NCI-H2196 treated with DMSO at 0.1 percent for 48 hours (cell line): ENCODE measurements around the gene SPATA24.
"Not testable (repeated sequence)": the region's sequence is repeated elsewhere in the genome, so short reads cannot be mapped to it uniquely, and the experiment has no call there.

ENCODE experiments used
- DNase-seq: peaks from one replicate; lab custom pipeline; 2025; ENCODE audit not compliant: unreplicated experiment; lab: John Stamatoyannopoulos, UW

SPATA24 gene

DNA sequence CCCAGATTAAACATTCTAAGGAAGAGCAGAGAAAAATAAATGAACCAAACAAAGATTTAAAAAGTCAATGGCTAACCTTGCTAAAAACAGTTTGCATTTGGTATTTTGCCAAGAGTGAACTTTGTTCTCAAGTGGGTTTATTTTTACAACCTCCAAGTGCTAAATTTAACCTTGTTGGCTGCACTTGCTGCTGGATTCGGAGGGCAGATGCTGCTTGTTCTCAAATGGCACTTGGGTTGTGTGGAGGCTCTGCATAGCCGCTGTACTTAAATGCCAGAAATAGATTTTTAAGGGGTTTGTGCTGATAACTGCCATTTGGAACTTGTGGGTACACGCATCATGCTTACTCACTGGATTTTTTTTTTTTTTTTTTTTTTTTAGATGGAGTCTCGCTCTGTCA lies 13.3 kb upstream of the SPATA24 start:
- no peak for DNase-seq

DNA sequence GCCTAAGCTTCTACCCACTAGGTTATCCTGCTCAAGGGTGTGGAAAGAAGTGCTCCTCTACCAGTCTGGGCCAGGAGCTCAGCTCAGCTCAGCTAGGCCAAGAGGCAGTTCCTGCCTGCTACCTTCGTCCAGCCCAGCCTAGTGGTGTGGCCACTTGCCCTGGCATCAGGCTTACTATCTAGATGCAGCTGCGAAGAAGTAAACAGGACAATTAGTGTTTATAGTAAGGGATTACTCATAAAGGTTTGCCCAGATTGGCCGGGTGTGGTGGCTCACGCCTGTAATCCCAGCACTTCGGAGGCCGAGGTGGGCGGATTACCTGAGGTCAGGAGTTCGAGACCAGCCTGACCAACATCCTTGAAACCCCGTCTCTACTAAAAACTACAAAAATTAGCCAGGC lies 12.8 kb upstream of the SPATA24 start:
- no peak for DNase-seq

DNA sequence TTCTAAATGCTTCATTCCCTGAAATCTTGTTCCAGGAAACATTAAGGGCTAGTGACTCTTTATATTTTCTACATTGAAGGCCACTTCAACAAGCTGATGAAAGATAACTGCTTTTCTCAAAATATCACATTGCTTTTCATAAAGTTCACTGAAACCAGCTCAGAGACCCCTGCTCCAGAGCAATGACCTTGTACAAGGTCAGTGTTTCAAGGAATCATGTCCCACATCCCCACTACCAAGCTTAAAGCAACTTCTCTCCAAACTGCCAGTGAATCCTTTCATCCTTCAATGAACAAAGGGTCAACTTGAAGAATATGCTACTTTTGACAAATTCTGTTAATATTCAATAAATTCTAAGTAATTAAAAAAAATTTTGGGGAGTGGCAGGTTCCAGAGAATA lies 12.0 kb upstream of the SPATA24 start:
- no peak for DNase-seq

DNA sequence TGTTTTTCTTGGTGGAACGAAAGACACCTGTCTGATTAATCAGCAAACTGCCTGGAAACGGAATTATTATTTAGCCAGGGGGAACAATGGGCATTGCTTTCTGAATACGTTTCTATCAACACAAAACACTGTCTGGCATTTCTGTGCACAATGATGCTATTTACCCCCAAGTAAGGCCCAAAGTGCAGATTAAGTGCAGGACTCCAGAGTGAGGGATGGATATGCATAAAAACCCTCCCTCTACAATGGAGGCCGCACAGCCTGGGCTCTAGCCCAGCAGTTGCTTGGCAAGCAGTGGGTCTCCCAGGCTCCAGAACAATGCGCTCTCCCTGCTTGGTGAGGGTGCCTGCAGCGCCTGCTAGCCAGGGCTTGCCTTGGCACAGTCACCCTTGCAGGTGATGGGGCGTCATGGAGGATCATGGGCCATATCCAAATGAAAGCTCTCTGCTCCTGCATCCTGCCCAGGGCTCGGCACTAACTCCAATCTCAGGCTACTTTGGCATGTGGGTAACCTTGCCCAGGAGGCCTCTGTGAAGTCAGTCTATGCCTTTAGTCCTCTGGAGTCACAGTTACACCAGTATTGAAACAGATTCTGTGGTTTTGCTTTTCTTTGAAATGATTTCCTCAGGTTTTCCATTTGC lies 11.5 kb upstream of the SPATA24 start:
- DNase-seq: no peak

DNA sequence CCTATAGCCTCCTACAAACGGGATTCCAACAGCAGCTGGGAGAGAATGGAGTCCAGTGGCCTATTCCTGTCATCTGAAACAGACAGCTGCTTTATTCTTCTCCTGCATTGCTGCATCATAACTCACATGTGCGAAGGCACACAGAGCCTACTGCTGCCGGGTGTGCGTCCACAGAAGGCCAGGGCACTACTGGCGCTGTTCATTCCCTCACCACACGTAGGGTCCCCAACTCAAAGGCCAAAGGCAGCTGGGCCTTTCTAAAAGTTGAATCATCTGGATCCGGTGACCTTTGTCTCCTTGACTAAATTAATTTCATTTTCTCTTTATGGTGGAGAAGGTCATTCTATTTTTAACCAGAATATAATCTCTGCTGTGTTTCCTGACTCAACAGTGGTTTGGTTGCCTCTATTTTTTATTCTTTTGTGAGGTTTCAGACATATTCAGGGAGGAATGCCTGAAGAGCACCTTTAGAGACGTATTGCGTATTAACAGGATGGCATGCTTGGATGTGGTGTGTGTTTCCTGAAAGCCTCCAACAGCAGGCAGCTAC lies 10.8 kb upstream of the SPATA24 start:
- DNase-seq: no peak

DNA sequence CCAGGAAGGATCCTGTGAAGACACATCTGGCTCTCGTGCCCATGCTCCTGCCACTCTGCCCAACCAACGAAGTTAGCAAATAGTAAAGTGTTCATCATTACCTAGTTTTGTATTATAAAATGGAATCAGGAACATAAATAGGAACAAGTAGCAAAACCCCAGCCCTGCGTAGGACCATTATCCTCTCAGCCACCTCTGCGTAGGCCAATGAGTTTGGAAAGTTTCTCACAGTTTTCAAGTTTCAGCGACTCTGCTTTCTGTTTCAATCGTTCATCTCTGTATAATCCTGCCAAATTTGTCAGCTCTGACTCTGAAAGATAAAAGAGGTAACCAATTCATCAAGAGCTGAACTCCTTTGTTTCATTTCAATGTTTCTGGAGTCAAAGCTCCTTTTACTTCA lies 10.1 kb upstream of the SPATA24 start:
- DNase-seq: no peak

DNA sequence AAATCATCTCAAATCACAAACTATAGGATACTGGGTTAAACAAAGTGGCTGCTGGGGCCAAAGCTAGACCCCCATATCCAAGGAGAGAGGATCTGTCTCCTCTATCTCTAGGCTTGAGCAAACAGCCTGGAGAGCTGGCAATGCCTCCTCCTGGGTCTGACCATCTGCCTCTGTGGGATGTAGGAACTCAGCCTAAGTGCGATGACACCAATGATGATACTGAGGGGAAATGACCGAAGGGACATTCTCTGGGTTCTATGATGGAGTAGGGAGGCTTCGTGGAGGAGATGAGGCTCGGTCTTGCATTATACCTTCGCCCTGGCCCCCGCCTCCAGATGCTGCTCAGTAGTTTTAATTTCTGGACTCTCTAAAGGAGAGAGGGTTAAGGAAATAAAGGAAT lies 9.3 kb upstream of the SPATA24 start:
- no peak for DNase-seq

DNA sequence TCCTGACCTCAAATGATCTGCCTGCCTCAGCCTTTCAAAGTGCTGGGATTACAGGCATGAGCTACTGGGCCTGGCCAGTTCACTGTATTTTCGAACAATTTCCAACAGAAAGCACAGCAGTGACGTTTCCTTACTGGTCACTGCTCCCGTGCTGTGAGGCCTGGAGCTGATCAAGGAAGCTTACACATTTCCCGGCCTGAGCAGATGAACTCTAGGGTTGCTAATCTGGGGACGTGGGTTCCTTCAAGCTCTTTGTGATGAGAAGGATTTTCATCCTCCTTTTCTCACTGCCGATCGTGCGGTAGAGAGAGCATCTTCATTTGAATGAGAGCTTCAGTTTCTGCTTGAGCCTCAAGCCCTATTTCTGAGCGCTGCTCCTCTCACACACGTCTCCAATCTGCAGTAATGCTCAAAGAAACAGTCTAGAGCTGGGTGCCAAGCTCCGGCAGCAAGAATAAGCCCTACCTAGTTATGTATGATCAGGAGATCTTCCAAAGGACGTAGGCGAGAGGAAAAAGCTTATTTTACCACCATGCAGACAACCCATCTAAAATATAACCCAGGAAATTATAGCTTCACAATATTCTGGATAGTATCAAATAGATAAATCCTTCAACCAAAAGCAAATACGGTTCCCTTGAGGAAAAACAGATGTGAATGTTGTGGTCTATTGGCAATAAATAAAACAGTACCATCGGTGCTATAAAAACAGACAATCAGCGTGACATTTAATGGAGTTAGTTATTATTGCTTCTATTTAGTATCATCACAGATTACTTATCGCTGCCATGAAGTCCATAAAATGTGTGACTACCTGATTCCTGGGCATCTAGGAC lies 7.3 kb upstream of the SPATA24 start:
- DNase-seq: no peak

DNA sequence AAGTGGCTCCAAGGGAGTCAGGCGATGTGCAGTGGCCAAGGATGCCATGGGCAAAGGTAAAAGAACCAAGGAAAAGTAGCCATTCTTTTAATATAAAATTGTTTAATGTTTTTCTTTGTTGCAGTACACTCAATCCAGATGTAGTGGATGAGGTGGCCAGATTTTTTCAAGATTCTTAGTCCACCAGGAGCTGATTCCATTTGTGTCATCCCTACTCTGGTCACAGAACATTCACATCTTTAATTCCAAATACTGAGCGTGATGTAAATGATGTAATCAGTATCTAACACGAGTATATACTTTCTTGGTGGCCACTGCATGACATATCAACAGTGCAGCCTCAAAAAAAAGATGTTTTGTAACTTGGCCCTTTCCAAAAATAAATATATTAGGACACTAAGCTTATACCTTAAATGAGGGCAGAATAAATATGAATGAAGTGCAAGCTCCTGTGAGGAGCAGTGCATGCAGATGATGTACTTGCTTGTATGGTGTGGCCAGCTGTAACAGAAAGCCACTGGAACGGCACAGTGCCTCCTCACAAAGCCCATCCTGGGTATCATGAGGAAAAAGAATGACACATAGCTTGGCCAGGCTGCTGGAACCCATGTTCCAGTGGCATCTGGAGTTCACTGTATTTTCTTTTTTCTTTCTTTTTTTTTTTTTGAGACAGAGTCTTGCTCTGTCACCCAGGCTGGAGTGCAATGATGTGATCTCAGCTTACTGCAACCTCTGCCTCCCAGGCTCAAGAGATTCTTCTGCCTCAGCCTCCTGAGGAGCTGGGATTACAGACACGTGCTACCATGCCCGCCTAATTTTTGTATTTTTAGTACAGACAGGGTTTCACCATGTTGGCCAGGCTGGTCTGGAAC lies 6.5 kb upstream of the SPATA24 start:
- DNase-seq: no peak

DNA sequence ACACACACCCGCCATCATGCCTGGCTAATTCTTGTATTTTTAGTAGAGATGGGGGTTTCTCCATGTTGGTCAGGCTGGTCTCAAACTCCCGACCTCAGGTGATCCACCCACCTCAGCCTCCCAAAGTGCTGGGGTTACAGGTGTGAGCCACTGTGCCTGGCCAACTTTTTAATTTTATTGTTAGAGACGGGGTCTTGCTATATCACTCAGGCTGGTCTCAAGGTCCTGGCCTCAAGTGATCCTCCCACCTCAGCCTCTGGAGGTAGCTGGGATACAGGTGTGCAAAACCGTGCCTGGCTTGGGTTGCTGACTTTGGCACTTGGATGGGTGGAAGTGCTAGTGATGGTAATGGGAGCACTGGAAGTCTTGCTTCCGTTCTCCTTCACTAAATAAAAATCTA lies 5.2 kb upstream of the SPATA24 start:
- DNase-seq: not testable (repeated sequence)

DNA sequence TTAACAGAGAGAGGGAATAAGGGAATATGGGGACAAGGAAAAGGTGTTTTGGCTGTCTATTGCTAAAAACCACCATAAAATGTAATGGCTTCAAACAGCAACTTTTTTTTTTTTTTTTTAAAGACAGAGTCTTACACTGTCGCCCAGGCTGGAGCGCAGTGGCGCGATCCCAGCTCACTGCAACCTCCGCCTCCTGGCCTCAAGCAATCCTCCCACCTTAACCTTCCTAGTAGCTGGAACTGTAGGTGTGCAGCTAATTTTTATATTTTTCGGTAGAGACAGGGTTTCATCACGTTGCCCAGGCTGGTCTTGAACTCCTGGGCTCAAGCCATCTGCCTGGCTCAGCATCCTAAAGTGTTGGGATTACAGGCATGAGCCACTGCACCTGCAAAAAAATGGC lies 4.3 kb upstream of the SPATA24 start:
- no peak for DNase-seq

DNA sequence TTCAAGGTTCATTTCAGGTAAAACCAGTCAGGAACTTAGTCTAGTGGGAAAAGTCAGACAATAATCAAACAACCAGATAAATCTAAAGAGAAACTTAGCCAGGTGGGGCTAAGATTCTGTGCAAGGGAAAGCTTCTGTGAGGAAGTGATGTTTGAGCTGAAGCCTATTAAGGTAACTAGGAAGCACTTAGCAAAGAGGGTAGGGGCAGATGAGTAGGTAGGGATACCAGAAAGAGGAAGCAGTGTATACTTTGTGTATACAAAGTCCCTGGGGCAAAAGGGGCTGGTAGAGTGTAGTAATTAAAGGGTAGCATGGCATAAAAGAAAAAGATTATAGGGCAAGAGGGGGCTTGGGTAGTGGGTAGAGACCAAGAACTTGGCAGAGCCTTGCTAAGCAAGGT lies 3.6 kb upstream of the SPATA24 start:
- no peak for DNase-seq

DNA sequence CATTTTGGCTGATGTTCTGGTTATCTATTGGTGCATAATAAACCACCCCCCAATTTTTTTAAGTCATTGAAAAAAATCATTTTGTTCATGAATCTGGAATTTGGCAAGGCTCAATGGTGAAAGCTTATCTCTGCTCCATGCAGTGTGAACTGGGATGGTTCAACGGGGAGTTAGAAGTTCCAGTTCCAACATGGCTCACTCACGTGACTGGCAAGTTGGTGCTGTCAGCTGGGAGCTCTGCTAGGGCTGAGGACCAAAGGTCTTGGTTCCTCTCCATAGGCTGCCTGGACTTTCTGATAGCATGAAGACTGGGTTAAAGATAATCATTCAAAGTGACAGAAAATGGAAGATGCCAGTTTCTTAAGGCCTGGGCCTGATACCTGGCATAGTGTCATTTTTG lies 3.1 kb upstream of the SPATA24 start:
- DNase-seq: no peak

DNA sequence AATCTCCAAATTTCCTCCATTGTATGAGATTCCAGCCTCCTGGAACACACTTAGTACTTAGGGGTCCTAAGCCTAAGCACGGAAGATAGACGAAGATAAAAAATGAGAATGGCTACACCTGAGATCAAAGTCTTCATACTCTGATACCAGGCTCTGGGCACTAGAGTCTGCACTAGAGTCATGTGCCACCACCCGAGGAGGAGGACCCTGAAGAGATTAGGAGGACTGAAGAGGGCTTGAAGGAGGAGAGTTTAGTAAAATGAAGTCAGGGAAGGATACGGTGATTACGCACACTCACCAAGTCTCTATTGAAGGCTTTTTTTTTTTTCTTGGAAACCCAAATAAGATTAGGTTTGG lies 573 bp upstream of the SPATA24 start:
- no peak for DNase-seq

DNA sequence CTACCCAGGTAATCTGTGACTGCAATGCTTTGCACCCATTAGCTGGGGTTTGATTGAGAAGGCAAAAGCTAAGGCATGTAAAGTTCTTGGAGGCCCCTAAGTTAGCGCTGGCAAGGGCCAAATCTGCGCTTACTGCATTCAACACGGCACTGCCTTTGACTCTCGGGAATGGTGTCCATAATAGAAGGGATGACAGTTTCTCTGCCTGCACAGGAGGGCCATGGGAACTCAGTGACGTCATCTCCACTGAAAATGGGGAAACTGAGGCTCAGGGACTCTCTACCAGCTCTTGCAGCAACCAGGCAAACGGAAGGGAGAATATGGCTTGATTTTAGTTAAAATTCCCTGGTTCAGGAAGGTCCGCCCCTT lies 487 bp downstream of the SPATA24 start:
- no peak for DNase-seq

DNA sequence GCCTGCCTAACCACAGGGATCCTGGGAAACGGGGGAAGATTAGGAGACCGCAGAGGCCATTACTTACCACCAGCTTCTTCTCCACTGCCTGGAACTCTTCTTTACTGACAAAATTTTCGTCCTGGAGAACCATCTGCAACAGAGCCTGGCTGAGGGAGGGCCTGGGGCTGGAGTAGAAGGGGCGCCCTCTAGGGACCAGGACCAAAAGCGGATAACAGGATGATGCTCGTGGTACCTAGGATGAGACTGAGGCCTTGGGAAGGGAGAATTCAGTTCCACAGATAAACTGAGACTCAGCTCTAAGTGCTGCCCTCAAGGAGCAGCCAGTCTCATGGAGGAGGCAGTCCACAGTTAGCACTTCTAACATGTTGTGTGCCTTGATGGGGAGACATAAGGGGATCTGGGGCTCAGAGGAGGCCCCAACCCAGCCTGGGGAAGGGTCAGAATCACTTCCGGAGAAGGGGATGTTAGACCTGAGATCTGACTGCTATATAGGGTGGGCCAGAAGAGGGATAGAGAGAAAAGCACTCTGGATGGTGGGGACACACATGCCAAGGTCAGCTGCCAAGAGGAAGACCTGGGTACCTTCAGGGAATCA lies 1.2 kb downstream of the SPATA24 start:
- DNase-seq: peak; percentile 2

DNA sequence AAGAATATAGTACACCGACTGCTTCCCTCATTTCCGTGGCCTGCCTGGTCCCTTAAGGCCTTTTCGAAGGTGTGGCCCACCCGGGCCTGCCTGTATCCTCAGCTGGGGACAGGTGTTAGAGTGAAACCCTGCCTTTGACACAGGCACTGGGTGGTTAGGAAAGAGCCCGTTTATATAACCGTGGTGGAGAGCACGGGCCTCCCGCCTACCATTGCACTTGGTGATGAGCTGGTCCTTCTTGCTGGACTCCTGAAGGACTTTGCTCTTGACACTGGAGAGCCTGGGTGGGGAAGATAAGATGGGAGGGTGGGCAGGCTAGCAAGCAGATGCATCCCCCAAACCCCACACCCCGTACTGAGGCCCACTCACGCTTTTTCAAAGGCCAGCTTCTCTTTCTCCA lies 2.3 kb downstream of the SPATA24 start:
- DNase-seq: no peak

DNA sequence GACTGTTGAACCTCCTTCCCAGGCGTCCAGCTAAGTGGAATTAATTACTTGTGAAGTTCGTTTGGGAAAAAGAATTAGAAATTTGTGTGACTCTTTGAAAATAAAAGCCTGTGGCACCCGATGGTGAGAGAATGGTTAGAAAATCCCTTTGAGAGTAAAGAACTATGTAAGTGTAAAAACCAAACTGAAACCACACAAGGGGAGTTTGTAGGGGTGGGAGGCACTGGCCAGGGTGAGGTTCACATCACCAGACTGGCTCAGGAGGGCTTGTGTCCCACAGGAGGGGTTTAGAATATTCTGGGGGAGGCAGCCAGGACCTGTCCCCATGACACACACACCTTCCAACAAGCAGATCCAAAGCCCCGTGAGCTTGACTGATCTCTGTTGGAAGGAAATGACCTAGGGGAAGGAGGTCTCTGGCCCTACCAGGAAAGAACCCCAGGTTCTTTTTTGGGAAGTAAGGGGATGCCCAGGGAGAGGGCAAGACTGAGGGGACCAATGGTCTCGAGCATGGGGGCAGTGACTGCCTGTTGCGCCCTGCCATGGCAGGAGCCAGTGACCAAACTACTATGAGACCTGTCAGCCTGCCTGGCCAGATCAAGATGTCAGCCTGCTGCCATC lies 4.3 kb downstream of the SPATA24 start:
- no peak for DNase-seq

DNA sequence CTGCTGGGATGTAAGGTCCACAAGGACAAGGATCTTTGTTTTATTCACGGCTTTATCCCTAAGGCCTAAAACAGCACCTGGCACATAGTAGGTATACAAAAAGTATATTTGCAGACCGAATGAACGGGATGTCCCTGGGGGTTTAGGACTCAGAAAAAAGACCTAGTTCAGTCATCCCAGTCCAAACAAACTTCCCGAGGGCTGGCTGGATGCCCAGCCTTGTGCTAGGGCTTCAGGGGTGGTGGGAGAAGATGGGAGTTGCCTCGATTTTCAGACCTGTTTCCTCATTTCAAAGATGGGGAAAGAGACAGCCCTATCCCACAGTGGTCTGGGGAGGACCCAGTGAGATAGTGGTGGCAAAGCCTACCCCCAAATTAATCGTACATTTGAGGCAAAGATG lies 6.0 kb downstream of the SPATA24 start:
- DNase-seq: no peak

DNA sequence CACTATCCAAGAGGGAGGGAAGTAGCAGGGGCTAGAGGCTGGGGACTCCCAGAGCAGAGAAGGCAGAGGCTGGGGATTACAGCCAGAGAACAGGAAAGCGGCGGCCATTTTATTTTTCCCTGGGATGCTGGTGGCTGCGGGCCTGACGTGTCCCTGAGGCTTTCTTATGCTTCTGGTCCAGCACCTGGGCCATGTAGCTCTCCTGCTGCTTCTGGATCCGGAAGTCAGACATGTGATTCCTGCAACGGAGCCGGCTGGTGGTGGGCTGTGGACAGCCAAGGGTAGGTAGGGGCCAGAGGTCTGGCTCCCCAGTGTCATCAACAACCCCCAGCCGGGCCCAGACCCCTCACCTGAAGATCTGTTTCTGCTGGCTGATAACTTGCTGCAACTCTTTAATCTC lies 7.2 kb downstream of the SPATA24 start:
- DNase-seq: no peak
